ENCODE data around the gene FOXN1.

Gene FOXN1

DNA sequence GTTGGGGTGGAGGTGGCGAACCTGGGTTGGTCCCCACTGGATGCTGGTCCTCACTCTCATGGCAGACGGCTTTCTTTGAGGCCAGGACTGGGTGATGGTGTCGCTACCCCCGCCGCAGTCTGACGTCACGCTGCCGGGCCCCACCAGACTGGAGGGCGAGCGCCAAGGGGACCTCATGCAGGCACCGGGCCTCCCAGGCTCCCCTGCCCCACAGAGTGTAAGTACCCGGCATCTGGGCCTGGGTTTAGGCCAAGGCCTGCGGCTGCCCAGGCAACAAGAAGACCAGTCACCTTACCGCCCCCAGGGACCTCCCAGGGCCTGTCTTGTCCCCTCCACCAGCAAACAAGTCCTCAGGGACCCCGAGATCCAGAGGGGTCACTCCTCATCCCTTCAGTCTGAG, 17.7 kb downstream of the FOXN1 start:
- no peak overlapping the region for H3K4me3 ChIP-seq (ENCODE audit: low read depth, low read length)
- TF ChIP-seq POLR2A (IDR thresholded peaks at IDR 0.05; ENCODE audit: extremely low read depth, insufficient read length) (no peak), MYC (IDR thresholded peaks at IDR 0.05; ENCODE audit: low read depth, low read length) (no peak)
- TF ChIP-seq, protein P1, sequence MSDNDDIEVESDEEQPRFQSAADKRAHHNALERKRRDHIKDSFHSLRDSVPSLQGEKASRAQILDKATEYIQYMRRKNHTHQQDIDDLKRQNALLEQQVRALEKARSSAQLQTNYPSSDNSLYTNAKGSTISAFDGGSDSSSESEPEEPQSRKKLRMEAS (IDR thresholded peaks at IDR 0.05; ENCODE audit: low read depth, low read length) = no peak
- DNase-seq (ENCODE audit: low read depth) = no peak

DNA sequence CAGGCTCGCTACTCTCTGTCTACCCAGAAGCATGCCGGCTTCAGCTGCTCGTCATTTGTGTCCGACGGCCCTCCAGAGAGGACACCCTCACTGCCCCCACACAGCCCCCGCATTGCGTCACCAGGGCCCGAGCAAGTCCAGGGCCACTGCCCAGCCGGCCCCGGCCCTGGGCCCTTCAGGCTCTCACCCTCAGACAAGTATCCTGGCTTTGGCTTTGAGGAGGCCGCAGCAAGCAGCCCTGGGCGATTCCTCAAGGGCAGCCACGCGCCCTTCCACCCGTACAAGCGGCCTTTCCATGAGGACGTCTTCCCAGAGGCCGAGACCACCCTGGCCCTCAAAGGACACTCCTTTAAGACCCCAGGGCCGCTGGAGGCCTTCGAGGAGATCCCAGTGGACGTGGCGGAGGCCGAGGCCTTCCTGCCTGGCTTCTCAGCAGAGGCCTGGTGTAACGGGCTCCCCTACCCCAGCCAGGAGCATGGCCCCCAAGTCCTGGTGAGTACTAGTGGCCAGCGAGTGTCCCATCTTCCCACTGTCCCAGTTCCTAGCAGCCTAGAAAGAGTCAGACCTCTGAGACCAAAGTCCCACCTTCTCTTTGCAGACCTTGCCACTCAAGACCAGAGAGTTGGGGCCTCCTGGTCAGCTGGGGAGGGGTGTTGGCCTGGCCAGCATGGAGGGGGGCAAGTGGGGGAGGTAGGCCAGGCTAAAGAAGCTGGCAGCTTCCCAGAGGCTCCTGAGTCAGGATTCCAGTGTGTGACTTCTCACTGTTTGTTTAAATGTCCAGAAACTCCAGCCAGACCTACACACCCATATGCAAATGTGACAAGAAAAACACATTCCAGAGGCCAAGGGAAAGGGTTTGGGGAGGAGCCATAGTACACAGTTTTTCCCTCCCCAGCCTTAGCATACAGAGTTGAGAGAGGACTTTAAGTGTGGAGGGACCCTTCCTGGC, 18.6 kb downstream of the FOXN1 start:
- DNase-seq (ENCODE audit: low read depth) = no peak
- H3K4me3 ChIP-seq (ENCODE audit: low read depth, low read length) = no peak overlapping the region
- TF ChIP-seq, protein P2, sequence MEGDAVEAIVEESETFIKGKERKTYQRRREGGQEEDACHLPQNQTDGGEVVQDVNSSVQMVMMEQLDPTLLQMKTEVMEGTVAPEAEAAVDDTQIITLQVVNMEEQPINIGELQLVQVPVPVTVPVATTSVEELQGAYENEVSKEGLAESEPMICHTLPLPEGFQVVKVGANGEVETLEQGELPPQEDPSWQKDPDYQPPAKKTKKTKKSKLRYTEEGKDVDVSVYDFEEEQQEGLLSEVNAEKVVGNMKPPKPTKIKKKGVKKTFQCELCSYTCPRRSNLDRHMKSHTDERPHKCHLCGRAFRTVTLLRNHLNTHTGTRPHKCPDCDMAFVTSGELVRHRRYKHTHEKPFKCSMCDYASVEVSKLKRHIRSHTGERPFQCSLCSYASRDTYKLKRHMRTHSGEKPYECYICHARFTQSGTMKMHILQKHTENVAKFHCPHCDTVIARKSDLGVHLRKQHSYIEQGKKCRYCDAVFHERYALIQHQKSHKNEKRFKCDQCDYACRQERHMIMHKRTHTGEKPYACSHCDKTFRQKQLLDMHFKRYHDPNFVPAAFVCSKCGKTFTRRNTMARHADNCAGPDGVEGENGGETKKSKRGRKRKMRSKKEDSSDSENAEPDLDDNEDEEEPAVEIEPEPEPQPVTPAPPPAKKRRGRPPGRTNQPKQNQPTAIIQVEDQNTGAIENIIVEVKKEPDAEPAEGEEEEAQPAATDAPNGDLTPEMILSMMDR (IDR thresholded peaks at IDR 0.05; ENCODE audit: low read depth, low read length) = no peak
- TF ChIP-seq, protein P1 (IDR thresholded peaks at IDR 0.05; ENCODE audit: low read depth, low read length) = no peak

DNA sequence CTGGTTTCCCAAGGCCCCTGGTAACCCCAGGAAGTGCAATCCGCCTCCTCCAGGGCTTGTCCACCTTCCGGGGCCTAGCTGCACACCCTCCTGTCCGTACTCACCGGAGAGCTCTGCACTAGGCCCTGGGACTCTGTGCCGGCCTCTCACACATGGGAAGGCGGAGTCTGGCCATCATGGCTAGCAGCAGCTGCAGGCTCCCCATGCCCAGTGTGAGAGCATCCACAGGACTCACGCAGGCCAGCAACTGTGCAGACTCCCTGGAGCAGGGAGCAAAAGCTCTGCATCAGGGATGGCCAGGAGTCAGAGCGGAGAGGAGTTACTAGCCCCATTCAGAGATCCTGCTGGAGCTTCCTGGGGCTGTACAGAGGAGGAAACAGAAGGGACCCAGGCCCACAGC, 20.2 kb downstream of the FOXN1 start:
- DNase-seq (ENCODE audit: low read depth) = no peak
- TF ChIP-seq POLR2A (IDR thresholded peaks at IDR 0.05; ENCODE audit: extremely low read depth, insufficient read length) (no peak), MYC (IDR thresholded peaks at IDR 0.05; ENCODE audit: low read depth, low read length) (no peak)
- TF ChIP-seq, protein P1 (IDR thresholded peaks at IDR 0.05; ENCODE audit: low read depth, low read length) = no peak
- TF ChIP-seq, protein P2 (IDR thresholded peaks at IDR 0.05; ENCODE audit: low read depth, low read length) = no peak
- H3K4me3 ChIP-seq (ENCODE audit: low read depth, low read length) = no peak overlapping the region

DNA sequence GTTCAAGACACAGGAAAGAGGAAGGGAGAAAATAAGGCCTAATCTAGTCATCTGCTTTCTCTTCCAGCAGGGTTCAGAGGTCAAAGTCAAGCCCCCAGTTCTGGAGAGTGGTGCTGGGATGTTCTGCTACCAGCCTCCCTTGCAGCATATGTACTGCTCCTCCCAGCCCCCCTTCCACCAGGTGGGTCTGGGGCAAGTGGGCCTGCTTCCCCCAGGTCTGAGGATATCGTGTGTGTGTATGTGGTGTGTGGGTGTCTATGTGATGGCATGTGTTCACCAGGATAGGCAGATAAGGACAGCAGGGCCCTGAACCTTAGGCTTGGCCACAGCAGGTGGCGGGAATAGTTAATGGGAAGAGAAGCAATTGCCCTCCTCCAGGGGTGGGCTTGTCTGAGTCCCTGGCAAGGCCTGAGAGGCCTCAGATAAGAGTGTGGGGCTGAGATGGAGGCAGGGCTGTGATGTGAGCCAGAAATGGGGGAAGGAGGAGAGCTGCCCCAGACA, 21.1 kb downstream of the FOXN1 start:
- no peak for DNase-seq (ENCODE audit: low read depth)

DNA sequence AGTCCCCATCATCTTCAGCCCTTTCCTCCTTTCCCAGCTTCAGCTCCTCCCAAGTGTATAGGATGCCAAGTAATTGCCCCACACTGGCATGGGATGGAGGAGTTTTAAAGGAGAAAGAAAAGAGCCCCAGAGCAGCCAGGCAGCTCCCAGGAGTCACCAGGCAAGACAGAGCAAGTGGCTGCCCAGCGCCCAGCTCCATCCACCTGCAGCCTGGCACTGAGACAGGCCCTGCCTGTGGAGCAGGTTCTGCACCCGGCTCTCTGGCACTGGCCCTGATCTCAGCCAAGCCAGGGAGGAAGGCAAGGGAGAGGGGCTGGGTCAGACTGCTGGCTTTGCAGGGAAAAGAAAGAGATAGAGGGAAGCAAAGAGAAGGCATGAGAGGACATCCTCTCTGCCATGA, 21.7 kb downstream of the FOXN1 start:
- no peak overlapping the region for H3K4me3 ChIP-seq (ENCODE audit: low read depth, low read length)
- no peak for TF ChIP-seq POLR2A (IDR thresholded peaks at IDR 0.05; ENCODE audit: extremely low read depth, insufficient read length)
- TF ChIP-seq, protein P2 (IDR thresholded peaks at IDR 0.05; ENCODE audit: low read depth, low read length) = no peak
- TF ChIP-seq MYC (IDR thresholded peaks at IDR 0.05; ENCODE audit: low read depth, low read length) = no peak
- TF ChIP-seq, protein P1 (IDR thresholded peaks at IDR 0.05; ENCODE audit: low read depth, low read length) = no peak
- DNase-seq (ENCODE audit: low read depth) = no peak

More for the DNA sequence above, 21.1 kb downstream of the FOXN1 start:
- TF ChIP-seq, protein P1 (IDR thresholded peaks at IDR 0.05; ENCODE audit: low read depth, low read length) = no peak
- no peak for TF ChIP-seq POLR2A (IDR thresholded peaks at IDR 0.05; ENCODE audit: extremely low read depth, insufficient read length)
- TF ChIP-seq MYC (IDR thresholded peaks at IDR 0.05; ENCODE audit: low read depth, low read length) = no peak
- TF ChIP-seq, protein P2 (IDR thresholded peaks at IDR 0.05; ENCODE audit: low read depth, low read length) = no peak
- no peak overlapping the region for H3K4me3 ChIP-seq (ENCODE audit: low read depth, low read length)

Measured in NB4 (cell line).